NCI-H128 (cell line): ENCODE results near the gene COL4A1.

Source experiments
- DNase-seq: peaks from one replicate; lab custom pipeline; 2025; ENCODE audit not compliant: unreplicated experiment; lab: John Stamatoyannopoulos, UW

Gene COL4A1

DNA sequence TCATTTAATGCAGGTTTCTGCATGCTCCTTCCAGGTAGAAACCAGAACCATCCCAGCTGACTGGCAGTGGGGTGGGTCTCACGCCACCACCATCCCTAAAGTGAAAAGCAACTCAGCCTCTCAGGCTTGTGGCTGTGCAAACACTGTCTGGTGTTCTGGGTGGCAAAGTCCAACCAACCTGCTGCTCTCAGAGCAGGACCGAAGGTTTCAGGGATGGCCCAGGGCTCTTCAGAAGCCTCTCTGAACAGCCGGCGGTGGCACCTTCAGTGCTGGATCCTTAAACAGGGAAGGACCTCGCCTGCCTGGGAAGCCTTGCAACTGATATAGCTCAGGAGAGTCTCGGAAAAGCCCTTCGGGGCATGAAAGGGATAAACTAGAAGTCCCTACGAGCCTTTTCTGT is 100.8 kb downstream of the COL4A1 start:
- DNase-seq, result no peak

DNA sequence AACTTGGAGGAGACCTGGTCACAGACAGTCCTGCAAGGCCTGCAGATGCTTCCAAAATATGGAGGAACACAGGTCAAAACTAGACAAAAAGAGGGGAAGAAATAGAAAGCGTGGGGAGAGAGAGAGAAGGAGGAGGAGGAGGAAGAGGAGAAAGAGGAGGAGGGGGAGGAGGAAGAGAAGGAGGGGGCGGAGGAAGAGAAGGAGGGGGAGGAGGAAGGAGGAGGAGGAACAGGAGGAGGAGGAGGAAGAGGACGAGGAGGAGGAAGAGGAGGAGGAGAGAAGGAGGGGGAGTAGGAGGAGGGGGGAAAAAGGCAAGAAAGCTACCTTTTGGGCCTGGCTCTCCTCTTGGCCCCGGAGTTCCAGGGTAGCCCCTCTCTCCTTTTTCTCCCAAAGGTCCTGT is 105.8 kb downstream of the COL4A1 start:
- no peak for DNase-seq

DNA sequence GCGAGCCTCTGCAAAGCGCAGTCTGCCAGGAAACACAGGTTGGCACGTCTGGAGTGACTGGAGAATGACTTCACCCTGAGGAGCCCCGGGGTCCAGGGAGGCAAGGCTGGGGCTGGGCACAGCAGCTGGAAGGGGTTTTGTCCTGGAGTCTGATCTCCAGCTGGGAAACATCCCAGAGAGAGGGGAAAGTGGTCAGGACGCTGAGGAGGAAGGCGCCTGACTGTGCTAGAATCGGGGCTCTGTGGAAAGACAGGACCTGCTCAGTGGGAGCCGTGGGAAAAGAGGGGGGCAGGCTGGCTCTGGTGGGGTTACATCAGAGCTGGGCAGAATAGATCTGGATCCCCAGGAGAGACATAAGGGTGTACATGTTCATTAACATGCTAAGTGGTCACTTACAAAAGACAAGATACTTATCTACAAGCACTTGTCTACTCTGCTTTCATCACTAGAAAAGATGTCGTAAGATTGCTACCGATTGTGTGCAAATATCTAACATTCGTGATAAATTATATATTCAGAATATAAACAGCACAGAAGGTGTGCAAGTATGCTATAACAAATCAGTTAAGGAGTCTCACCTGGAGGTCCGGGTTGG is 106.6 kb downstream of the COL4A1 start:
- no peak for DNase-seq

DNA sequence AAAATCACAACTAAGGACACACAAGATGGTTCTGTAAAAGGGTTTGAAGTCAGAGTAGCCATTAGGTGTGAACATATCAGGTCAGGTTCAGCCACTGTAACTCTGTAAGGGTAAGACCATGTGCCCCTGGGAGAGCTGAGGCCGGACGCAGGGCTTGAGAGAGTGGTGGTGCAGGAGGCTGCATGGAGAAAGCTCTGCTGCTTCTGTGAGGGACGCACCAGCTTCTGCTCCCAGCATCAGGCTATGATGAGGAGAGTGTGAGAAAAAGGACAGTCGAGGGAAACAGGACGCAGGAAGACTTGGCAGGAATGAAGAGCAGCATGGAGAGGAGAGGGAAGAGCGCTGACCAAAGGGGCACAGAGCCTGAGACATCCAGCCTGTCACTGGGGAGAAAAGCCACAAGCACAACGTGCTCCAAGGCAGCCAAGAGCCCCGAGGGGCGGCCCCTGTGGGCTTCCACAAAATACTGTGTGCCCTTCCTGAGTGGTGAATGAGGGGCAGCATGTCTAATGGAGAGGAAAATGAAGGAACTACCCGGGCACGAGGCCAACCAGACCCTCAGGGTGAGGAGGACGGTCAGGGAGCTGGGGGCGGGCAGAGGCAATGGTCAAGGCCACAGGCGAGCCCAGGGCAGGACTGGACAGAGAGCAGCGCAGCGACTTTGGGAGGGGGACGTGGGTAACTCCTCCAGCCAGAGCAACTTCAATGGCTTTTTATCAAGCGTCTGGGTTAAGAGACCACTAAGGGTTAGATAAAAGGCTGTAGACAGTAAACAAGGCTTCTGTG is 107.7 kb downstream of the COL4A1 start:
- DNase-seq, result no peak

DNA sequence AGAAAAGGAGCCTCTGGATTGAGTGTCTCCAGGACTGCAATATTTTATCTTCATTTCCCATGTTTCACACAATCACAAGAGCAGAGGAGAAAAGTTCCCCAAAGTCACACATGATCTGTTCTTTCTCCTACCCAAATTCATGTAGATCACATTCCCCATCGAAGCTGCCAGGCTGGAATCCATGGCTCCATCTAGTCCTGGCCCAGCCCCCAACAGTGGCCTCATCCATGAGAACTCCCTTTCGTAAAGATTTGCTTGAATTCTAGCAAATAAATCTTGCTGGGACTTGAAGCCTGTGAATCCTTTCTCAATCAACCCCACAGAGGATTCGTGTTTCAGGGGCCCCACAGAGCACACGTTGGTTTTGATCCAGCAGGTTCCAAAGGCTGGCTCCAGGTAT is 109.5 kb downstream of the COL4A1 start:
- DNase-seq, result no peak

DNA sequence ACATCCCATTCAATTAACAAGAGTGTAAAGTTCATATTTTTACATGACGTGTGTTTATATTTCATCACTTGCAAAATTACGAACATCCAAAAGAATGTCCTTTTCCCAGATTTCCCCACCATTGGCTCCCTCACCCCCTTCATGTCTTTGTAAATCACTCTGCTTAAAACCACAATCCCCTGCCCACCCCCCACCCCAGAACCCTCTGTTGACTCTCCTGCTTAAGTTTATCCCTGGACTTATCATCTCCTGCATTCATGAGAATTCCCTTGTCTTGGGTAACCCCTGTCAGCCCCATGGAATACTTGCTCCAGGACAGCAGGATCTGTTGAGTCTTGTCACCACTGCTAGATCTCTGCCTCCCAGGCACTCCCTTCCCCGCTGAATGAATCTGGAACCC is 109.9 kb downstream of the COL4A1 start:
- DNase-seq, result no peak

DNA sequence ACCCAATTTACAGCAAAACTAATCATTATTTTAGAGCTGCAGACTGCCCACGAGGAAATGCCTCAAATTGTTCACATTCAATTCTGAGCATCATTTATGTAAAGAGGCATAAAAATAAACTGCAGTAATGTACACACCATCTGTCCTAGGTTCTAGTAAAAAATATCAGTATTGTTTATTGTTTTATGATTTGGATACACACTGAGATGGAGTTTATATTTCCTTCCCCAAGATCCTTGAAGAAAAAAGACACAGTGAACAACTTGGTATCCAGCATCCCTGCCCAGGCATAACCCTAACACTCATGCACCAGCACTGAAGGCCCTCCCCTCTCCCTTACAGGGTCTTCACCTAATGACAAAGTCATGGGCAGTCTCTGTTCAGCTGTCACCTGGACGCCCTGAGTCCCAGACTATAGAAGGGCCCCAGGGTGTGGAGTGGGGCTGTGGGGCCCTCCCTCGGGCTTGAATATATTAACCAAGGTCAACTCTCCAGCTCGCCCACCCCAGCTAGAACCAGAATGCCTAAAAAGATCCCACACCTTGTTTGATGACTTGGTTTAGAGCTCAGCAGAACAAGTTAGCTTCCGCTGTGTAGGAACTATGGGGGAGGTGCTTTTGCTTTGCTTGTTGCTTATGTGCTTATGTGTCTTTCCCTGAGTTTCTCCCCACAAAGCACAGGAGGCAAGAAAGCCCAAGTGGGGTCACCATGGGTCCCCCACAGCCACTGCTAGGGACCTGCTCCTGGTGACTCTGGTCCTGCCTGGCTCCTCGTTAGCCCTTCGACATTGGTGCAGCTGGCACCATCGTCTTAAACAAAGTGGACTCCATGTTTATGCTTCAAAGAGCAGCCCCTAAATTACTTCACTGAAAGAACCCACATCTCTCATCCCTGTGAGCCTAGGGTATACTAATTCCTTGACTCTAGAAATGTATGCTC is 111.1 kb downstream of the COL4A1 start:
- DNase-seq, result no peak

DNA sequence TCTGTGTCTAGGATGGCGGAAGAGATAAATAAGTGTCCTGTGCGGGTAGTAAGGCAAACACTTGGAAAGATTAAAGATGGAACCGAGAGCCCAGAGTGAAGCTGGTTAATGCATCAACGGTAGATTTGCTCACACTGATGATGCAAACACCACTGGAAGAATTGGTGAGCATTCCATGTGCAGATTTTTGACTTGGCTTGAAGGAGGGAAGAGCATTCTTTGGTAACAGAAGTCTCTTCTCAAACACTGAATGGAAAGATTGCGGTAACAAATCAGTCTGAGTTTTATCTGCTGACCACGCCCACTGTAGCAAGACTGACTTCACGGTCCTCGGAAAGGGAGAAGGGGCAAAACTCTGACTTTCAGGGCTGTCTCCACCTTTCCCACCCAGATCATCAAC is 112.5 kb downstream of the COL4A1 start:
- no peak for DNase-seq

DNA sequence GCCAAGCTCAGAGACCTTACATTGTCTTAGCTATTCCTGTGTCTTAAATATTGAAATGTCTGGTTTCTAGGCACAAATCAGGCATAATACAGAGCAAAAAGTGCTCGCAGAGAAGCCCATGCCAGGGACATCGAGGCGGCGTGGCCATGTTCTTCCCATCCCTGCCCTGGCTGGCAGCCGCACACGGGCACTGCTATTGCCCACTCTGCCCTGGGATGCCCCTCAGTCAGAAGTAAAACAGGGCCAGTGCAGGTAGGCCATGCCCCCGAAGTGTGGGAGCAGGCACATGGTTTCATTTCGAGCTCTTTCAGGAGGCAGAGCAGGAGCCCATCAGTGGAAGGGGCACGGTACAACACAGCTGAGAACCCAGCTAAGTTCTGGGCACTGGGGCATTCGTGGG is 113.5 kb downstream of the COL4A1 start:
- DNase-seq, result no peak

DNA sequence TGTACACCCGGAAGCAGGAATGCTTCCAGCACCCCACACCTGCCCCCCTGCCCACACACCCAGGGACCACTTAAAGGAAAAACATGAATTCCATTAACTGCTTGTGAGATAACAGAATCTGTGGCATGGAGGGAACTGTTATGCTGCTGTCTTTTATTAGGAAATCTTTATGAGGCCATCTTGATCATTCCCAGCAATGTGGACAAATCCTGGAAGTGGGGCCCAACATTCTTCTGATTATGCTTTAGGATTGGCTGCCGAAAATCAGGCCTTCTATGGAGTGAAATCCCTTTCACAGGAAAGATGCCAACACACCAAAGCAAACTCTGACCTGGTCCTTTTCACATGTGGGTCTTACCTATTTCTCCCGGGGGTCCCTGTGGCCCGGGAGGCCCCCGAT is 114.5 kb downstream of the COL4A1 start:
- DNase-seq, result no peak

DNA sequence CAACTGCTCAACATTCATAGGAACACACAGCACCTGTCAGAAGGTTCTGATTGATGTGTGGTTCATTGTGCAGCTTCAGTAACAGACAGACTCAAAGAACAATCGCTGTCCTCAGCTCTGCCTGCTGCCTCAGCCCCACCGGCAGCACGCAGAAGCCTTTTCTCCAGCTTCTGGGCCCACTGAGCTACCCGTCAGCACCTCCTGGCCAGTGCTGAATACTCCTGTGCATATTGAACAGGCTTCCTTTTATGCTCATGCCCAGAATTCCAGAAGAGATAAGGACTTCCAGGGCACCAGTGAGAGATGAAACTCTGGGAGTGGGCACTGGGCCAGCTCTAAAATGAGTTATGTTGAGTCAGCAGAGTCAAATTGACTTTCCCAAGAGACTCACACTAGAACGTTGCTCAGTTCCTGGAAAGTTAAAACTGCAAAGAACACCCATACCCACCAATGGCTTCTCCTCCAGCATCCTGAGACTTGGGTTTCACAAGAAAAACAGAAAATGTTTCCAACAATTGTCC is 119.3 kb downstream of the COL4A1 start:
- DNase-seq, result no peak

DNA sequence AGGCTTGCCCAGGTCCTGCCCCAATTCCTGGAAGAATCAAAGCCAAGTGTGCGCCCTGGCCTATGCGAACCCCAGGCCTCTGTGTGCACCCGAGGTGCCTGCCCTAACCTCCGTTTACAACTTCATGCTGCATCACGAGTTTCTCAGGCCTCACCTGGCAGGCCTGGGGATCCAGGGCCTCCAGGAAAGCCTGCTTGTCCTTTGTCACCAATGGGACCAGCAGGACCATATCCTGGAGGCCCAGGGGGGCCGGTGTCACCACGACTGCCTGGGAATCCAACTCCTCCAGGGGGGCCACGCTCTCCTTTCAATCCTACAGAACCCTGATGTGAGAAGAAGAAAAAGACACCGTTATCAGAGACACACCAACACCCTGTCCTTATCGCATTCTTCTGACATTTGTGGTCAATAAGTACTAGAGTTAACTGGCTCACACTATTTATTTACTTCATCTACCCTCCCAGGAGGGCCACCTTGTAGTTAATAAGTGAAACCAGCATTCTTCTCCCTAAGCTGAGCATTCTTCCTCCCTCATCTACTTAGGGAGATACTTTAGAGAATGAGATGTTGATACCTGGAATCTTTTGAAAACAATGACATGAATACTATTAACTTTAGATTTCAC is 120.6 kb downstream of the COL4A1 start:
- no peak for DNase-seq

DNA sequence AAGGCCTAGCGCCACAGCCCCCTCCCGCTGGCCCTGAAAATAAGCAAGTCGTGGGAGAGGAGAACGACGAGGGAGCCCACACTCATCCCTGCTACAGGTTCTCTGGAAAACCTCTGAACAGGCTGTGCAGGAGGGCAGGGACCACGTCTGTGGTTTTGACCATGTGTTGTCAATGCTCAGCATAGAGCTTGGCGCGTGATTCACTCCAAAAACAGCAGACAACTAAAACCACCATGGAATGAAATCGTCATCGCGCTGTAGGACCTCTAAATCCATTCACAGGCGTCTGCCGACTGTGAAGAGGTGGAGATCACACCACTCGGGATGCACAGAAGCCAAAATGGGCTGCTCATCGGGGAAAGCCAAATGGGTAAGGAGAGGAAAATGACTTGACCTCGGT is 121.3 kb downstream of the COL4A1 start:
- no peak for DNase-seq

DNA sequence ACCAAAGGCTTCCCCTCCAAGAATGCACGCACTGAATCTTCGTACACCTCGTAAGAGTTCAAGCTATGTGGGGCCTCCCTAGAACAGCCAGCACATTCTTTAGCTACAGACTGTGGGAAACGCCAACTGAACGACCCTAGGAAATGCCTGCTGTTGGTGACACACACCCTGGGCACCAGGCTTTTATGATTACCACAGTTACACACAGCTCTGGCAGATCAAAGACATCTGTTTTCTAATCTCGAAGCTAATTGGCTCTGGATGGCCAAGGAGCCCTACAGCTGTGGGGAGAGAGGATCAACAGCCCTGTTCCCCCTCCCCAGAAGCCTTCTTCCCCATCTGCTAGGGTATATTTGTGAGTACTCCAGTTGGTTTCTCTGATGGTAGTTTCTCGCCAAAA is 123.0 kb downstream of the COL4A1 start:
- no peak for DNase-seq

DNA sequence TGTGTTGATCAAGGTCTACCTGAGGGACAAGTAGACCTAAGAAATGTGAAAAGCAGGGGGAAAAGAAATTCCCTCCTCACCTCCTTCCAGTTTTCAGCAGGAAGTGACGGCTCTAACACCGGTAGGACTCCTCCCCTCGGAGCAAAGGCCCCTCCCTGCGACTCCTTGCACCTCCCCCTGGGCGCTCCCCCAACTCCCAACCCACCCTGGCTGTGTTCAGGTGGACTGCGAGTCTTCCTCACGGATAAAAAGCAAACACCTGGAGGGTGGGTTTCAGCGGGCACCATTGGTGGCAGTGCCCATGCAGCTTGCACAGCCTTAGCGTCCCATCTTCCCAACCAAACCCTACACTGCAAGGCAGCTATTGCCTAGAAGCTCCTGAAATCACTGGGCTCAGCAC is 124.5 kb downstream of the COL4A1 start:
- no peak for DNase-seq

DNA sequence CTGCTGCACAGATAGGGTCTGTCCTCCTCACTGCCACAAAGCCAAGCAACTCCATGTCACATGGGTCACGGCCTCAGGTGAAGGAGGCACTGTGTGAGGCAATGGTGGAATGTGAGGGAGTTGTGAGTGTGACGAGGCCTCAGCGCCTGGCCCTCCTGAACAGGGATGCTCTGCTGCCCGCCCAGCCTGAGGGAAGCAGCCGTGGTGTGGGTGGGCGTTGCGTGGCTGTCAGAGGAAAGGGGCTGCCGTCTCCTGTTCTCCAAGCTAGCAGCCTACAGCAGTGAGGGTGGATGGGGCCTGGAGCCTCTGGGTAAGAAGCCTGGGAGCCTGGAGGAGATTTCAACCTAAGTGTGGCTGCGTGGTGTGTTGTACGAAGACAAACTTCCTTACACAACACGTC is 125.0 kb downstream of the COL4A1 start:
- no peak for DNase-seq

DNA sequence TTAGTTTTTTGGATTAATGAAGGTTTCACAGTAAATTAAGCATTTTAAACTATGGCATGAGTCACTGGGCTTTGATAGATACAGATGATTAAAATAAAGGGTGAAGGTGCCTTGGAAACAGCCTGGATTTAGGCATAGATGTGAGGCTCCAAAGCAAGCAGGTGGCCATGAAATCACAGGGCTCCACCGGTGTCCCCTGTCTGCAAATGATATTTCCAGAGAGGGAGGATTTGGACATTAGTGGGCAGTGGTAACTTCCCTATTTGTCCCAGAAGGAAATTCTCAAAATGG is 127.2 kb downstream of the COL4A1 start:
- no peak for DNase-seq

DNA sequence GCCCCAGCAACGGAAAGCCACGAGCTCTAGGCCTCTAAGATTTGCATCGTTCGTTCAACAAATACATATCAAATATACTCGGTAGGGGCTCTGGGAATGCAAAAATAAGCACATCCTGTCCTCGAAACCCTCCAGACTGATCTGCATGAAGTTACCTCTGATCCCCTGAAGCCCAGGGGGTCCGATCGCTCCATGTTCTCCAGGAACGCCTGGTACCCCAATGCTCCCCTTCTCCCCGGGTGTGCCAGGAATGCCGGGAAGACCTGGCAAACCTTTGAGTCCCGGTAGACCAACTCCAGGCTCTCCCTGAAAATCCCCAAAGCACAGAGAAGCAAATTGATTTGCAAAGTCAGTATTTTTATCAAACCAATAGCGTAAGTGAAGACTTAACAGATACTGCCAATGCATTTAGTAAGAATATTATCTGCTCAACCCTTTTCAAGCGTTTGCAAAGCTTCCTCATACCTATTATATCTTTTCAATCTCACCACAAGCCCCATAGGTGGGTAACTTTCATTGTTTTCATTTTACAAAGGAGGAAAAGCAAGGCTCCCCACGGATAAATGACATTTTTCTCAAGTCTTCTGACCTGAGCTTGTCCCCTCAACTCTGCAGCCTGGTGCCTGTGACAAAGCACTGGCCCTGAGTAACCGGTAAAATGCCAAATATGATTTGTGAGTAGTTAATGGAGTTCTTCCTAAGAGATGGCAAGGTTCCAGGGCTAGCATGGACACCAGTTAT is 127.7 kb downstream of the COL4A1 start:
- no peak for DNase-seq

DNA sequence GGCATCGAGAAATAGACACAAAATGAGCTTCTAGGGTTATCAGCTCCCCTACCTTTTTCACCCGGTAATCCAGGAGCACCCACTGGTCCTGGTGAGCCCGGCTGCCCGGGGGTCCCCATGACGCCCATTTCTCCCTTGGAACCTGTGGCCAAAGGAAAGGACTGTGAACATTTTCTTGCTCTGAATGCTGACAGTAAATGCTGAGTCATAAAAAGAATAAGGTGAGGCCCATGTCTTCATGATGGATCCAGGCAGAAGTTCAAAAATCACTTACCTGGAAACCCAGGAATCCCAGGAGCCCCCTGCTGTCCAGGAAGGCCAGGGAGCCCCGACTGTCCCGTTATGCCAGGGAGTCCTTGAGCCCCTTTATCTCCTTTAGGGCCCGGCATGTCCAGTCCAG is 129.2 kb downstream of the COL4A1 start:
- no peak for DNase-seq

DNA sequence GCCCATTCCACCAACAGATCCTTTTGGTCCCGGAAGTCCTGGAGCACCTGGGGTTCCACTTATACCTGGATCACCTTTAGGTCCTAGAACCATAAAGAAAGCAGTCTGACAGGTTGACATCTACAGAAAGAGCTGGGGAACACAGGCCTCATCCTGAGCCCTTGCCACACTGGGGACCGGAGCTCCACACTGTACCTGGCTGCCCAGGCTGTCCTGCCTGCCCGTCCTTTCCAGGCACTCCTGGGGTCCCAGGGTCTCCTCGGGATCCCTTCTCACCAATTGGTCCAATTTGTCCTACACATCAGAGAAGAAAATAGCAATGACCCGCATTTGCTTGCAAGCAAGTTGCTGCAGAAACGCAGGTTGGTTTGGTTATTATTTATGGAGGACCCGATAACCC is 130.5 kb downstream of the COL4A1 start:
- DNase-seq, result no peak
